ENCODE results near the gene SNX32. TPM values are rescaled to one million over a fixed set of nuclear protein-coding genes. Genes with fewer than 3 reads are reported as not detected.

Gene SNX32
- total RNA-seq, 1 donor from 2014 or later, result 1.4 TPM

GRCh38 chr11:65796726-65797601 lies 36.8 kb upstream of the SNX32 start:
- no peak for DNase-seq (ENCODE audit: low spot score)

- no peak for DNase-seq (ENCODE audit: low spot score)
These were observed 36.1 kb upstream of the SNX32 start for GRCh38 chr11:65797711-65798110.

GRCh38 chr11:65798882-65799281 lies 34.9 kb upstream of the SNX32 start:
- DNase-seq (ENCODE audit: low spot score), result no peak

- no peak for DNase-seq (ENCODE audit: low spot score)
These were observed 32.4 kb upstream of the SNX32 start for GRCh38 chr11:65801153-65801987.

- DNase-seq (ENCODE audit: low spot score), result no peak
These were observed 30.9 kb upstream of the SNX32 start for GRCh38 chr11:65802841-65803240.

GRCh38 chr11:65803797-65804492 lies 29.8 kb upstream of the SNX32 start:
- no peak for DNase-seq (ENCODE audit: low spot score)

- DNase-seq (ENCODE audit: low spot score), result no peak
These were observed 26.8 kb upstream of the SNX32 start for GRCh38 chr11:65806979-65807378.

GRCh38 chr11:65808744-65809341 lies 24.9 kb upstream of the SNX32 start:
- no peak for DNase-seq (ENCODE audit: low spot score)

- no peak for DNase-seq (ENCODE audit: low spot score)
These were observed 24.3 kb upstream of the SNX32 start for GRCh38 chr11:65809496-65809895.

- DNase-seq (ENCODE audit: low spot score), result no peak
These were observed 23.5 kb upstream of the SNX32 start for GRCh38 chr11:65810046-65810868.

- no peak for DNase-seq (ENCODE audit: low spot score)
These were observed 21.8 kb upstream of the SNX32 start for GRCh38 chr11:65811764-65812475.

GRCh38 chr11:65814131-65814985 lies 19.4 kb upstream of the SNX32 start:
- no peak for DNase-seq (ENCODE audit: low spot score)

GRCh38 chr11:65814986-65815565 lies 18.7 kb upstream of the SNX32 start:
- no peak for DNase-seq (ENCODE audit: low spot score)

- DNase-seq (ENCODE audit: low spot score), result no peak
These were observed 17.1 kb upstream of the SNX32 start for GRCh38 chr11:65816696-65817095.

GRCh38 chr11:65817312-65817834 lies 16.4 kb upstream of the SNX32 start:
- no peak for DNase-seq (ENCODE audit: low spot score)

GRCh38 chr11:65817835-65818680 lies 15.7 kb upstream of the SNX32 start:
- peak; percentile 94 for DNase-seq (ENCODE audit: low spot score)

- no peak for DNase-seq (ENCODE audit: low spot score)
These were observed 12.7 kb upstream of the SNX32 start for GRCh38 chr11:65821107-65821506.

Measured in mucosa of gallbladder (tissue), 1 donor.